Endometrial microvascular endothelial cells (primary cell): ENCODE results near the gene SLC28A1. TPM values are rescaled to one million over a fixed set of nuclear protein-coding genes. Genes with fewer than 3 reads are reported as not detected.

ENCODE experiments used
- in situ Hi-C: cut with HindIII; loops from 2 replicates; pipeline ENCODE4 v1.10.0; 2017; ENCODE audit warnings: low sequenced_read_pairs, low pct_unique_long_range_greater_than_20kb; ENCODE audit errors: inconsistent ontology term
- total RNA-seq: library from RNA; depleted of rRNA; stranded (reverse); fragments of >200 nt; gene quantifications from one replicate; pipeline ENCODE4 v1.2.3, GENCODE V29; 2015; ENCODE audit errors: inconsistent ontology term

The SLC28A1 gene
- total RNA-seq, 1 donor from 2014 or later: not detected

DNA sequence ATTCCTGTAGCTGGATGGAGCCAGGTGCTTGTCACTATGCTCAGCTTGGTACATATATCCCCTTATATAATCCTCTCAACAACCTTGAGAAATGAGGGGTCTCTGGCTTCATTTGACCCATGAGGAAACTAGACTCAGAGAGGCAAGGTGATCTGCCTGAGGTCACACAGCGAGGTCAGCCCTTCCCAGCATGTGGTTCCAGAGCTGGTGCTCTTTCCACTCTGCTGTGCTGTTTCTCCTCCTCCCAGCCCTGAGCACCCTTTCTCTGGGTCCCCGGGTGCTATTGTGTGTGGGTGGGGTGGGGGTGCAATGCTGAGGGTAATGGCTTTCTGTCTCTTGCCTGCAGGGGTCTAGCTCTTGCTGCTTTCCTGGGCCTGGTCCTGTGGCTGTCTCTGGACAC lies 19.3 kb downstream of the SLC28A1 start:
- in situ Hi-C loops: no loop called here

DNA sequence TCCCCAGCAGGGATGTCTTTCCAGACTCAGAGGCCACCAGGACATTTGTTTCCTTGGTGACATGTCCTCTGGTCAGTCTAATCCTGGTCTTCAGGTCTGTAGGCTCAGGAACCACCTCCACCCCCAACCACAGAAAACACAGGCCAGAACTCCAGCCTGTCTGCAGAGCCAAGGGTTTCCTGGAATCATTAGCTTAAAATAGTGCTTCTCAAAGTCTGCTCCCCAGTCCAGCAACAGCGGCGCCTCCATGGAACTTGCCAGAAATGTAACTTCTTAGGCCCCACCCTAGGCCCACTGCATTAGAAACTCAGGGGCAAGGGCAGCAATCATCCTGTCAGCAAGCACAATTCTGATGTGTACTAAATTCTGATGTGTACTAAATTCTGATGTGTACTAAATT lies 20.0 kb downstream of the SLC28A1 start:
- in situ Hi-C loops: no loop called here

DNA sequence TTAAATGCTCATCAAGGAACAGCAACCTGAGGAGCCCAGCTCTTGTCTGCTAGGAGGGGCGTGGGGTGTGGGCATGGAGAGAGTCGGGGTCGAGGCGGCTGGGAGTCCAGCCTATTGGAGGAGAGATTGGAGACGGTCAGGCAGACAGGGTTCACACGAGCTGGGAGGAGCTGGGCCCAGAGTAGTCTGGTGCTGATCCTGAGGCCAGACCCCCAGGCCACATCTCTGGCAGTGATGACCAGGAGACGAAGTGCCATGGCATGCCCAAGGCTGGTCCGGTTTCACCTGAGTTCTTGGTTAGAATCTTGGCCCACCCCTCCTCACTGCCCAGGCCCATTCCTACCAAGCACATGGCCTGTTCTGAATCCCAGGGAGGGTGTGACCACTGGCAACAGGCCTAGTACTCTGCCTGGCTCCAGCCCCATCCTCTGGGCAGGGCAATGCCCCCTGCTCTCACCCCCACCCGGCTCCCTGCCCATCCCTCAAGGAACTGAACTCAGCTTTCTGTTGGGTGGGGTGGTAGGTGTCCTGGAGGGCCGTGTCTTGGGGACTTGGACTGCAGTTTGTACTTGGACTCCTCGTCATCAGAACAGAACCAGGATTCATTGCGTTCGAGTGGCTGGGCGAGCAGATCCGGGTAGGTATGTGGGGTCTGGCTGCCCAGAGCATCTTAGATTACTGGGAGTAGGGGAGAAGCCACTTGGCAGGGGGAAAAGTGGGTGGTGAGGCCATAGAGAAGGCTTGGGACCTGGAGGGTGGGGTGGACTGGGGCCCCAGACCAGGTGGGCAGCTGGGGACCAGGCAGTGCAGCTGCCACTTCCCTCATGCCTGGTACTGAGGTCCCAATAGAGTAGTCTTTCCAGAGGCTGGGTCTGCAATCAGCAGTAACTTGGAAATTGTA lies 20.8 kb downstream of the SLC28A1 start:
- in situ Hi-C loops: no loop called here

DNA sequence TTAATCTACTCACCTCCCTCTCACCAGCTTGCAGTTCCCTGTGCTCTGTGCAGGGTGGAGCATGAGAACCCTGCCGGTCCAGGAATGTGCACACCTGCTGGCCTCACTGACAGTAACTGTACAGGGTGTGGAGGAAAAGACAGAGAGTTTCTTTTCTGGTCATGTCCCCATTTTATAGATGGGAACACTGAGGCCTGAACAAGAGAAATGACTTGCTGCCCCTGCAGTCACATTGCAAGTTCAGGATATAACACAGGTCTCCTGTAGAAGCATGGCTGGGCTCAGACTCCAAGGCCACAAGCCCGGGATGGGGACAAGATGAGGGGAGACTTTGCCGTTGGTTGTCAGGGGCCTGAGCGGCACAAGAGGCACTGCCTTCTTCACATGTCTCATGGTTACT lies 23.3 kb downstream of the SLC28A1 start:
- in situ Hi-C loops: no loop called here

- in situ Hi-C loops: no loop called here
These were observed 24.1 kb downstream of the SLC28A1 start for GRCh38 chr15:84908564-84908963.

- in situ Hi-C loops: no loop called here
These were observed 24.6 kb downstream of the SLC28A1 start for GRCh38 chr15:84909029-84909428.

DNA sequence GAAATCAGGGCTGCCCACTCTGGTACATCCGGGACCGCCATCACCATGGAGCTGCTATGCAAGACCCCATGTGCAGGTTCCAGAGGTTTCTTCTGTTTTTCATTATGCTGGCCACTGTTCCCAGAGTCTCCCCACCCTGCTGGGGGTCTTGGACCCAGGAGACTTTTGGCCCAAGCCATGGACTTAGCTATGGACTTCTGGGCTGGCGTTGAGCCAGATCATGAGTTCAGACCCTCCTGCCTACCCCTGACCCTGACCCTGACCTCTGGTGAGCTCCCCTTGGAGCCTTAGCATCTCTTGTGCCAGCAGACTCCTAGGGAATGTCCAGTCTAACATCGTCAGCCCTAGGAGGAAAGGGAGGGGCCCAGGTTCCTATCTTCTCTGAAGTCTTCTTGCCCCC lies 25.3 kb downstream of the SLC28A1 start:
- in situ Hi-C loops: no loop called here

DNA sequence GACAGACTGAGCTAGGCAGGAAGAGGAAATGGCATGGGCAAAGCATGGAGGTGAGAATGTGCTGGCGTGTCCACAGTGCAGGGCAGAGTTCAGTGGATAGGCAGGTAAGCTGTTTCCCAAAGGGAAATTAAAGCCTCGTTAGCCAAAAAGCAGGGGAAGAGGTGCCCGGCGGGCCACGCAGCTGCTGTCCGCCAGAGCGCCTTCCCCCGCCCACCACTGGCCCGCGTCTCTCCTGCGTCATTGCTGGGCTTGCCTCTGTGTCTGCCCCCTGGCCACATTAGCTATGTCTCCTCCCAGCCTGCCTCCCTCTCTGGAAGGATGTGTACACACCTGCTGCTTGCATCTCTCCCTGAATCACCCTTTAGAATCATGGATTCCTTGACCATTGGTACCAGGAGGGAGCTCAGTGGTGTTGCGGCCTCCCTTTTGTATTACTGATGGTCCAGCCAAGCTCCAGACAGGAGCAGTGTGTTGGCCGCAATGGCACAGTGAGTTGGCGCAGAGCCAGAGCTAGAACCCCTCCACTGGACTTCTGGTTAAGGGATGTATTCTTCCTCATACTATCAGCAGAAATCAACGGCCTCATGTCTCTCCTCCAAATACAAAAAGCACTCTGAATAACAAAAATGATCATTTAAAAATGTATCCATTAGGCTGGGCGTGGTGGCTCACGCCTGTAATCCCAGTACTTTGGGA lies 26.6 kb downstream of the SLC28A1 start:
- in situ Hi-C loops: no loop called here

DNA sequence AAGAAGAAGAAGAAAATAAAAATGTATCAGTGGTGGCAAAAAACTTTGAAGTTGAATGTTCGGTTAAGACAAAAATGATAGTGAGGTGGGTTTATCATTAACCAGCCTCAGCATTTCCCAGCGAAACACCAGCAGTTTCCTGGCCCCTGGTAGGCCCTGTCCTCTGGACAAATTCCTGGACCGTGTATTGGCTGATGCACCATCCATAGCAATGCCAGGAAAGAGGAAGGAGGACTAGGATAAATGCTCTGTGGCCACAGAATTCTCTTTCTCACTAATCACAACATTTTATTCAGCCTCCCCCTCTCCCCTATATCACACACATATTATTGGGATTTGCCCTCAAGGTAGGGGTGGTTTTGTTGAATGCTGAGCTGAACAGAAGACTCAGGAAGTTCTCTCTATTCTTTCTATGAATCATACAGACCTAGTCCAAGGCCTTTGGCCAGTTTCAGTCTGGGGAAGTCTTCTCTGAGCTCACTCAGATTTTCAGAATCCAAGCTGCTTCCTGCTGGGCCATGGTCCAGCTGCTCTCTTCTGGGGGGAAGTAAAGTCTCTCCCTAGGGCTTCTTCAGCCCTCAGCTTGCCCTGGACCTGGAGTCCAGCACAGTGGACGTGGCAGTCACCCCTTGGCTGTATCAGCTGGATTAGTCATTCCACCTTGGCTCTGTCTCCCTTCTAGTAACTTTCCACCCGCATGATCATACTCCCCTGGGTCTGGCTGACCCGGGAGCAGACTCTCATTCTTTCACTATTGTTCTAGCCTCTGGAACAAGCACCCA lies 27.6 kb downstream of the SLC28A1 start:
- in situ Hi-C loops: no loop called here

- in situ Hi-C loops: no loop called here
These were observed 28.9 kb downstream of the SLC28A1 start for GRCh38 chr15:84913360-84913723.

DNA sequence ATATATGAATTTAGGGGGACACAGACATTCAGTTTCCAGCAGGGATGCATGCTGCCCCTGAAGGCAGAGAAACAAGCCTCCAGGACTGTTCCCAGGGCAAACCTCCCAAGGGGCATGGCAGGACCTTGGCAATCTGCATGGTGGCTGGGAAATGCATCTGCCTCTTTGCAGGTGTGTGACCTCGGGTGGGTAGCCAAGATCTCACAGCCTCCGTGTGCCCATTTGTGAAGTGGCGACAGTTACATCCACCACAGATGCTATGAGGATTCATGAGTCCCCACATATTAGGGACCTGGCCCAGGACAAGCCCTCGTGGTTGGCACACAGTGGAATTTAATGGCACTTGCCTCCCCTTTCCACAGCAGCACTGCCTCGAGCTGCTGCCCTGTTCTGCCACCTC lies 29.9 kb downstream of the SLC28A1 start:
- in situ Hi-C loops: no loop called here

DNA sequence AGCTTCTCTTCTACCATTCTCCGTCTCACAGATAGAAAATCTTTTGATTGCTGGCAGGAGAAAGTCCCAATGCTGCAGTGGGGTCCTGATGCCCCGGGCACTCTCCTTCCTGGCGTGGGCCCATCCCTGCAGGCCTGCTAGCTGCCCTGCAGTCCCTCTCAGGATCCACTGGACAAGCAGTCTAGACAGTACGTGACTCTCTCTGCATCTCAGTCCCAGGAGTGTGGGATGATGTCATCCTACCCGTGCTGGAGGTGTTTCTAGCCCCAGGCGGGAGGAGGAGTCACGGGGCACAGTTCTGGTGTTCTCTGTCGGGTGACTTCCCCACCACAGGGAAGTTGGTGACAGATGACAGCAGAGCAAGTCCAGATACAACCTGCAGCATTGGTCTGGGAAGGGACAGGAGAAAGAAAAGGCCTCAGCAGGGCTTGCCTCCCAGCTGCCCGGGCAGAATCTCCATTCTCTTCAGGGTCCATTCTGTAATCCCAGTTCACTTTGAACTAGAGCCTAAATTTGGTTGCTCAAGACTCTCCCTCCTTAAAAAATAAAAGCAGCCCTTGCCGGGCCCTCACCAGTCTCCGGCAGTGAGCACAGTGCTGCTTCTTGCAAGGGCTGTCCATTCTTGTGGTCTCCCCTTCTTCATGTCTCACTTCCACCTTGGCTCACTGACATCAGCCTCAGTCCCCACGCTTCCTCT lies 30.6 kb downstream of the SLC28A1 start:
- in situ Hi-C loops: no loop called here

GRCh38 chr15:84915606-84915958 lies 31.1 kb downstream of the SLC28A1 start:
- in situ Hi-C loops: no loop called here

DNA sequence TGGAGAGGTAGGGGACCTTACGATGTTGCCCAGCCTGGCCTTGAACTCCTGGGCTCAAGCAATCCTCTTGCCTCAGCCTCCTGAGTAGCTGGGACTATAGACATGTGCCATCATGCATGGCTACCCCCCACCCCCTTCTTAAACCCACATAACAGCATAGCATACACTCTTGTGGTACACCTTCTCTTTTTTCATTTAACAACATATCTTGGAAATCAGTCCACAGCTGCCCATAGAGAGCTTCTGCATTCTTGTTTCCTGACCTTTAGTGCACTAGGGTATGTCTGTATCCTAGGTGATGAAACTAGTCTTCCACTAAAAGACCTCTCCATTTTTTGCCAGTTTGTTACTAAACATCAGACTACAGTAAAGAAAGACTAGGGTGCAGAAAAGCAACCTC lies 33.0 kb downstream of the SLC28A1 start:
- in situ Hi-C loops: no loop called here

DNA sequence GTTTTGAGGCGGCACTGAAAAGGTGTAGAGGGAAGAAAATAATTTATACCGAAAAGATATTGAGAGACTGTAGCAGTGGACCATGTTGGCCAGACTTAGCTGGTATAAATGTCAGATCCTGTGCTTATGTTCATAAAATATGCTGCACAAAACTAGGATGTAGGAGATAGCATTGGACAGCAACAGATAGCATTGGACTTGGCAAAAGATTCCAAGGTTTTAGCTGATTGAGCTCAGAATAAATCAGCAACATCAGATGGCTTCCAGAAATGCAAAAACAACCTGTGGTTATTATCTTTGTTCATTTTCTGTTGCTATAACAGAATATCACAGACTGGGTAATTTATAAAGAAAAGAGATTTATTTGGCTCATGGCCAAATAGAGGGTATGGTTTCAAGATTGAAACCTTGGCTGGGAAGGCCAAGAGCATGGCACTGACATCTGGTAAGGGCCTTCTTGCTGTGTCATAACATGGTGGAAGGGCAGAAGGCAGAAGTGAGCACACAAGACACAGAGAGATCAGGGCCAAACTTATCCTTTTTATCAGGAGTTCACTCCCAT lies 34.7 kb downstream of the SLC28A1 start:
- in situ Hi-C loops: no loop called here

DNA sequence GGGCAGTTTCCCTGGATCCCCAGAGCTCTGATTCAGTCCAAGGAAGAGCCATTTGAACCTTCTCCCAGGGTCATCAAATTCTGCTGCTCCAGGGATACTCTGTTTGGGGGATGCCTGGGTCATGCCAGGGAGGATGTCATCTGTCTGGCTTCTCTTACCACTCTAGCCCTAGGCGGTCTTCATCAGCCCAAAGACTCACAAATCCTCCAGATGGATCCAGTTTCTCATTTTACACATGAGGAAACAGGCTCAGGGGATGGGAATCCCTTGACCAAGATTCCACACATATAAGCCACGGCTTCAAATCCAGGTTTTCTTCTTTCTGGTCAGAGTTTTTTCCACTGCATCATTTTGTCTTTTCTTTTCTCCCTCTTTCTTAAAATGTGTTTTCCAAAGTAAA lies 36.7 kb downstream of the SLC28A1 start:
- in situ Hi-C loops: no loop called here

GRCh38 chr15:84922530-84922929 lies 38.1 kb downstream of the SLC28A1 start:
- in situ Hi-C loops: no loop called here

DNA sequence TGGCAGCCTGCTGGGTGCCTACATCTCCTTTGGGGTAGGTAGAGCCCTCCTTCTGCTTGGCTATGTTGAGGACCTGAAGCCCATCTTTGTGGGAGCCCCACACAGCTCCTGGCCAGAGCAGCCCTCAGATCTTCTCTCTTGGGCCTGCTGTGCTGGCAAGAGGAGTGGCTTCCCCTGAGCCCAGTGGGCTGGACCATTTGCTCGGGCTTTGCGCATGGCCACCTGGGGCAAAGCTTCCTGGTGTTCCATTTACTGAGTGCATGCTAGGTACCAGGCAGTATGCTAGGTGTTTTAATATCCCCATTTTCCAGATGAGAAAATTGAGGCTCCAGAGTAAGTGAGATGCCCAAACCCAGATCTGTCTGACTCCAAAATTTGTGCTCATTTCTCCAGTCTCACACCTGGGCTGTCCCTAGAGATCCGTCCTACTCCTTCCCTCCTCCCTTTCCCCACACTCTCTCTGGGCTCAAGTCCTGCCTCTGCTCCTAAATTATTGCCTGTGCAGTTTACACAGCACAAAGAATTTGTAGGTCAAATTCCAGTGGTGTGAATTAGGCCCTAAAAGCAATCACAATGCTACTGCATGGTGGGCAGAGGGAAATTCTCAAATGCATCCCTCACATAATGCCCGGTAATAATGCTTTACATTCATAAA lies 39.7 kb downstream of the SLC28A1 start:
- in situ Hi-C loops: no loop called here
